Measurements from ENCODE around the gene CELF3.
"Not testable (repeated sequence)": the region's sequence is repeated elsewhere in the genome, so short reads cannot be mapped to it uniquely, and the experiment has no call there.

CELF3 gene

DNA sequence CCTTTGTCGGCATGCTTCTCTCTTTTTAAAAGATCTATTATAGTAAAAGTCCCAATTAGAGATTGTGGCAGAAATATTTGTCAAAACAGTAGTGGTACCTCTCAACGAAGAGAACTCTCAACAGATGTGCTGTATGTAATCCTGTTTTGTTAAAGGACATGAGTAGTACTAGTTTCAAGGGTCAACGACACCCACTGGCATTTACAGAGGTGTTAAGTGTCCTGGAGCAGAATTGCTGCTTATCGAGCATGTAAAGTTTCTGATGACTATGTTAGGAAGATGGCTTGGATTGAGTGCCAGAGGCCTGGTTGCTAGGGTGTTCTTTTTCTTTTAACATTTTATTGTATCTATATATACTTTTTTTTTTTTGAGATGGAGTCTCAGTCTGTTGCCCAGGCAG is 27.1 kb downstream of the CELF3 start:
- no peak for DNase-seq (ENCODE audit: low spot score)
- no peak for TF ChIP-seq CTCF (IDR thresholded peaks at IDR 0.05; ENCODE audit: borderline replicate concordance, control extremely low read depth, extremely low read depth, insufficient read depth, missing control alignments)
- in situ Hi-C loops (cut with MboI; ENCODE audit: low sequenced_read_pairs, unreplicated experiment) = no loop called here

DNA sequence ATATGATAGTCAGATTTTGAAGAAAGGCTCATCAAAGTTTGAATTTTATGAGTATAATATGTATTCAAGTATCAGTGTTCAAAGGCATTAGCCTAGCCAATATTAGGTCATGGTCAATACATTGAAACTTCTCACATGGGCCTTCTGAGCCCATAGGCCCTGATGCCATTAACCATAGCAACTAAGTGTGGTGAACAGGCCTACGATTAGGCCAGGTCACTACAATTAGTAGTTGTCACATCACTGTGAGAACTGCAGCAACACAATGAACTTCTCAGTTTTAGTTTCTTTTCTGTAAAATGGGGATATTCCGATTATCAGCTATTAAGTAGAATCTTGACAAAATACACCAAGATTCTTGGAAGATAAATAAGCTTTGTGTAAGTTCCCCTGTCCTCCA is 30.0 kb downstream of the CELF3 start:
- in situ Hi-C loops (cut with MboI; ENCODE audit: low sequenced_read_pairs, unreplicated experiment) = no loop called here
- TF ChIP-seq CTCF (IDR thresholded peaks at IDR 0.05; ENCODE audit: borderline replicate concordance, control extremely low read depth, extremely low read depth, insufficient read depth, missing control alignments) = no peak
- no peak for DNase-seq (ENCODE audit: low spot score)

GRCh38 chr1:151684128-151684527 is 32.5 kb downstream of the CELF3 start:
- in situ Hi-C loops (cut with MboI; ENCODE audit: low sequenced_read_pairs, unreplicated experiment) = no loop called here
- no peak for DNase-seq (ENCODE audit: low spot score)
- no peak for TF ChIP-seq CTCF (IDR thresholded peaks at IDR 0.05; ENCODE audit: borderline replicate concordance, control extremely low read depth, extremely low read depth, insufficient read depth, missing control alignments)

GRCh38 chr1:151682901-151683300 is 33.7 kb downstream of the CELF3 start:
- in situ Hi-C loops (cut with MboI; ENCODE audit: low sequenced_read_pairs, unreplicated experiment); DNase-seq (ENCODE audit: low spot score): not testable (repeated sequence)

- no peak for TF ChIP-seq CTCF (IDR thresholded peaks at IDR 0.05; ENCODE audit: borderline replicate concordance, control extremely low read depth, extremely low read depth, insufficient read depth, missing control alignments)
- DNase-seq (ENCODE audit: low spot score) = no peak
- in situ Hi-C loops (cut with MboI; ENCODE audit: low sequenced_read_pairs, unreplicated experiment) = no loop called here
Measured at GRCh38 chr1:151681923-151682322, 34.7 kb downstream of the CELF3 start.

- no peak for DNase-seq (ENCODE audit: low spot score)
- no peak for TF ChIP-seq CTCF (IDR thresholded peaks at IDR 0.05; ENCODE audit: borderline replicate concordance, control extremely low read depth, extremely low read depth, insufficient read depth, missing control alignments)
- in situ Hi-C loops (cut with MboI; ENCODE audit: low sequenced_read_pairs, unreplicated experiment) = no loop called here
Measured at GRCh38 chr1:151680826-151681225, 35.8 kb downstream of the CELF3 start.

DNA sequence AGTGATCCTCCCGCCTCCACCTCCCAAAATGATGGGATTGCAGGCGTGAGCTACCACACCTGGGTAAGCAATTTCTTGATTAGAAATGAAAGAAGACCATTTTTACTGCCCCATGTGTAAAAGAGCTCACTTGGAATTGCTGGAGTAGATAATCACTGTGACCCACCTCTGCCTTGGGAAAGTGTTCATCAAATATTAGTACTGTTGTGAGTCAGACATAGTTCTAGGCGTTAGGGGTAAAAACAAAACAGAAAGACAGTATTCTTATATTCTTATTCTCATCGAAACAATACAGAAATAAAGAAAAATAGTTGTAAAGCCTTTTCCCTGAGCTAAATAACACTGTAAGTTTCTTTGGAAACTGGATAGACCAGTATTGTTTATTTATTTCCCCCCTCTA is 36.2 kb downstream of the CELF3 start:
- in situ Hi-C loops (cut with MboI; ENCODE audit: low sequenced_read_pairs, unreplicated experiment) = no loop called here
- no peak for DNase-seq (ENCODE audit: low spot score)
- no peak for TF ChIP-seq CTCF (IDR thresholded peaks at IDR 0.05; ENCODE audit: borderline replicate concordance, control extremely low read depth, extremely low read depth, insufficient read depth, missing control alignments)
